Heart right ventricle (tissue), 16 donors: ENCODE results near the gene NDUFC2. TPM values are rescaled to one million over a fixed set of nuclear protein-coding genes. Genes with fewer than 3 reads are reported as not detected.

ENCODE experiments used
- ATAC-seq, 8 donors: fragments of 200-7000 bp; cut with Tn5 transposase; one replicate each; pipeline ENCODE4 v1.9.1; 2020; ENCODE audit warnings: mild to moderate bottlenecking in 8 of 8, moderate library complexity in 8 of 8, moderate number of reproducible peaks in 1 of 8
- DNase-seq, 2 donors: peaks; one replicate each; pipeline ENCODE4 v3.0.0-alpha.2; 2020
- H3K27ac ChIP-seq, 10 donors: fragments of 200-600 bp; sonication (generic) in 2 of 10; one replicate each; pipeline versions ENCODE4 v1.5.0 to v1.8.0; 2020 to 2022; ENCODE audit warnings: mild to moderate bottlenecking in 3 of 10
- H3K27me3 ChIP-seq, 7 donors: fragments of 200-600 bp; one replicate each; pipeline ENCODE4 v1.8.0; 2021 to 2022; ENCODE audit warnings: mild to moderate bottlenecking in 2 of 7
- H3K36me3 ChIP-seq, 9 donors: fragments of 200-600 bp; sonication (generic) in 1 of 9; one replicate each; pipeline versions ENCODE4 v1.5.0 to v1.8.0; 2020 to 2022; ENCODE audit warnings: mild to moderate bottlenecking in 2 of 9
- H3K4me1 ChIP-seq, 9 donors: fragments of 200-600 bp; sonication (generic) in 1 of 9; one replicate each; pipeline versions ENCODE4 v1.5.0 to v1.8.0; 2020 to 2022; ENCODE audit warnings: mild to moderate bottlenecking in 4 of 9
- H3K4me3 ChIP-seq, 10 donors: fragments of 200-600 bp; sonication (generic) in 2 of 10; one replicate each; pipeline versions ENCODE4 v1.5.0 to v1.8.0; 2020 to 2022; ENCODE audit warnings: mild to moderate bottlenecking in 7 of 10, moderate library complexity in 2 of 10
- H3K9me3 ChIP-seq, 11 donors: fragments of 200-600 bp in 10 of 11; sonication (generic) in 2 of 11; one replicate each; pipeline versions ENCODE4 v1.5.0 to v1.8.0; 2013 to 2022; ENCODE audit warnings: mild to moderate bottlenecking in 2 of 11, control low read depth in 1 of 11, moderate library complexity in 1 of 11
- WGBS, 2 donors: extraction: QIAGEN DNeasy Blood & Tissue Kit; methylation state at CpG; one replicate each; pipeline ENCODE4 v1.1.7; 2013; ENCODE audit warnings: inconsistent platforms in 1 of 2; 5-methylcytosine and 5-hydroxymethylcytosine counted together
- intact Hi-C, 10 donors: fragments of 100-400 bp; cut with DNase I; formaldehyde crosslinking; loops; one replicate each; pipeline versions ENCODE4 v1.11.1 to v1.14.2; 2022
- polyA plus RNA-seq, 2 donors: library from polyadenylated mRNA; stranded (reverse); fragments of 200-250 nt; gene quantifications; one replicate each; pipeline ENCODE4 v1.2.3, GENCODE V29; 2013
- total RNA-seq, 10 donors: library from RNA; stranded (reverse); fragmentation: NEBNext Ultra II Directional in 3 of 10; extraction: Animal tissue kit (Norgen Biotek cat#: 25700) in 3 of 10; gene quantifications; one replicate each; pipeline versions ENCODE4 v1.2.1 to v1.2.4, GENCODE V29; 2021 to 2023
- TF ChIP-seq, protein P1 (sequence below), 9 donors: fragments of 200-600 bp; sonication (generic) in 2 of 9; IDR thresholded peaks; one replicate each; pipeline versions ENCODE4 v1.5.0 to v1.8.0; 2021 to 2022; ENCODE audit warnings: antibody characterized with exemption in 9 of 9, mild to moderate bottlenecking in 5 of 9, moderate library complexity in 1 of 9
- donor health status: Arrhythmogenic right ventricular cardiomyopathy.
- donor health status: ischemic (EF 13 %, LVEDD 7.1; RV severe dilation, severe dysfunction).
- donor health status: healthy with polysubstance abuse.
- donor health status: DM: no; HTN: yes; CAD: no.
- donor health status: DM: no; HTN: no; CAD: no.
- donor health status: ischemic (EF 25% LVEDD 6.9; RV normal size, moderate dysfunction).
- donor health status: ischemic (EF 25% LVEDD 5.7; RV mildly dilated, moderate dysfunction).
- donor health status: healthy.
- donor health status: DM: yes; HTN: yes; CAD: no.
- donor health status: Ischemic cardiomyopathy.
- donor health status: ischemic (EF 35%, LVEDD 5.7; RV mildly dilated, moderate dysfunction).
- donor health status: nonischemic (EF 11% LVEDD 7.7; RV severe dilation, severe dysfunction).
- donor health status: DM: yes; HTN: yes; CAD: no.
- donor health status: PGD.
- donor health status: ischemic (EF 29% LVEDD 5.4; RV normal size, mild dysfunction).
- donor health status: nonischemic (EF 23%, LVEDD 6.1; RV moderate dilation, normal function).

The NDUFC2 gene
- total and polyA plus RNA-seq, 12 donors: 69.7 to 400 (median 275) TPM

DNA sequence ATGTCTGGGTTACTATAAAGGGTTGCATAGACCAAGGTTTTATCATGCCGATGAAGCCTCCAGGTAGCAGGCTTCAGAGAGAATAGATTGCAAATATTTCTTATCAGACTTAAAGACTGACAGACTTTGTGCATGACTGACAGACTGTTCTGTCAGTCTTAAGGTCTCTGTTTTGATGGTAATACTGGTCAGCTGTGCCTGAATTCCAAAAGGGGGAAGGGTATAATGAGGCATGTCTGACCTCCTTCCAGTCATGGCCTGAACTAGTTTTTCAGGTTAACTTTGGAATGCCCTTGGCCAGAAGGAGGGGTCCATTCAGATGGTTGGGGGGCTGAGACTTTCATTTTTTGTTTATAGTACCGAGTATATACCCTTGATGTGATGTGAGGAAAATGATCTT, 51.9 kb downstream of the NDUFC2 start:
- TF ChIP-seq, protein P1, sequence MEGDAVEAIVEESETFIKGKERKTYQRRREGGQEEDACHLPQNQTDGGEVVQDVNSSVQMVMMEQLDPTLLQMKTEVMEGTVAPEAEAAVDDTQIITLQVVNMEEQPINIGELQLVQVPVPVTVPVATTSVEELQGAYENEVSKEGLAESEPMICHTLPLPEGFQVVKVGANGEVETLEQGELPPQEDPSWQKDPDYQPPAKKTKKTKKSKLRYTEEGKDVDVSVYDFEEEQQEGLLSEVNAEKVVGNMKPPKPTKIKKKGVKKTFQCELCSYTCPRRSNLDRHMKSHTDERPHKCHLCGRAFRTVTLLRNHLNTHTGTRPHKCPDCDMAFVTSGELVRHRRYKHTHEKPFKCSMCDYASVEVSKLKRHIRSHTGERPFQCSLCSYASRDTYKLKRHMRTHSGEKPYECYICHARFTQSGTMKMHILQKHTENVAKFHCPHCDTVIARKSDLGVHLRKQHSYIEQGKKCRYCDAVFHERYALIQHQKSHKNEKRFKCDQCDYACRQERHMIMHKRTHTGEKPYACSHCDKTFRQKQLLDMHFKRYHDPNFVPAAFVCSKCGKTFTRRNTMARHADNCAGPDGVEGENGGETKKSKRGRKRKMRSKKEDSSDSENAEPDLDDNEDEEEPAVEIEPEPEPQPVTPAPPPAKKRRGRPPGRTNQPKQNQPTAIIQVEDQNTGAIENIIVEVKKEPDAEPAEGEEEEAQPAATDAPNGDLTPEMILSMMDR (IDR thresholded peaks at IDR 0.05): no peak
- H3K9me3 ChIP-seq: no peaks in the 10 kb centered on the region
- intact Hi-C loops: no loop called here
- peaks cover 4 to 22% (median 14%) of the 10 kb centered on the region in 9 donors for H3K4me1 ChIP-seq
- DNase-seq: no peak
- no peak overlapping the region for H3K27ac ChIP-seq
- WGBS, 2 donors: 91 to 97% methylated on average over 2 of the region's 2 CpGs
- H3K36me3 ChIP-seq: no peaks in the 10 kb centered on the region
- no peak for ATAC-seq
- peaks cover 0 to 11% (median 4%) of the 10 kb centered on the region in 7 donors for H3K27me3 ChIP-seq
- no peak overlapping the region for H3K4me3 ChIP-seq

DNA sequence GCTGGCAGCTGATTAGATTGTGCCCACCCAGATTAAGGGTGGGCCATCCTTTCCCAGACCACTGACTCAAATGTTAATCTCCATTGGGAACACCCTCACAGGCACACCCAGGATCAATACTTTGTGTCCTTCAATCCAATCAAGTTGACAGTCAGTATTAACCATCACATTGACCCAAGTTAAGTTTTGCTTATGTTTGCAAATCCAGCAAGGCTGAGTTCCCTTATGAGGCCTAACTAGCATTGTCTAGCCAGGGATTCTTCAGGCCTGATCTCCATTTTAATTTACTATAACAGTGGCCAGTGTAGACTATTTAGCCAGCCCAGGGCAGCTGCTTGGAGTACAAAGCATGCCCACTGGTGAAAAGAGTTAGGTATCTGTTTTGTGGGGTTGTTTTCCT, 54.3 kb downstream of the NDUFC2 start:
- H3K4me3 ChIP-seq: no peak overlapping the region
- TF ChIP-seq, protein P1 (IDR thresholded peaks at IDR 0.05): no peak
- ATAC-seq: no peak

DNA sequence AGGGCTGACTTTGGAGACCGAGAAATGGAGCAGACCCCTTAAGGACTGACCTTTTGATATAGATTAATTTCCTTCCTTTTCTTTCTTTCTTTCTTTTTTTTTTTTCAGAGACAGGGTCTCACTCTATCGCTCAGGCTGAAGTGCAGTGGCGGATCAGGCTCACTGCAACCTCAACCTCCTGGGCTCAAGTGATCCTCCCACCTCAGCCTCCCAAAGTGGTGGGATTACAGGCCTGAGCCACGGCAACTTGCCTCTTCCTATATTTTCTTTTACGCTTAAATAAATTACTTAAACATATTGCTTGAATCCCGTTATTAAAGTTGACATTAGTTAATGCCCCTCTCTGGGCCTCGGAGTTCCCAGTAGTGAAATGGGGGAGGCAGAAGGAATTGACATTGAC, 56.2 kb downstream of the NDUFC2 start:
- H3K4me3 ChIP-seq: peak overlapping the region in 9 of 10 donors; percentile 37 to 57 (median 48)
- no peaks in the 10 kb centered on the region for H3K36me3 ChIP-seq
- H3K27me3 ChIP-seq: peaks cover 0 to 15% (median 6%) of the 10 kb centered on the region in 7 donors
- intact Hi-C loops: no loop called here
- no peak for ATAC-seq
- TF ChIP-seq, protein P1 (IDR thresholded peaks at IDR 0.05): no peak
- WGBS, 2 donors: 77 to 81% methylated on average over 7 of the region's 7 CpGs
- peaks cover 0 to 12% (median 5%) of the 10 kb centered on the region in 9 donors for H3K4me1 ChIP-seq
- no peaks in the 10 kb centered on the region for H3K9me3 ChIP-seq
- no peak for DNase-seq
- peak overlapping the region in 1 of 10 donors; percentile 10 for H3K27ac ChIP-seq

More for the DNA sequence above, 54.3 kb downstream of the NDUFC2 start:
- no peaks in the 10 kb centered on the region for H3K9me3 ChIP-seq
- intact Hi-C loops: no loop called here
- no peak overlapping the region for H3K27ac ChIP-seq
- H3K27me3 ChIP-seq: peaks cover 0 to 15% (median 6%) of the 10 kb centered on the region in 7 donors
- H3K4me1 ChIP-seq: peaks cover 2 to 15% (median 10%) of the 10 kb centered on the region in 9 donors
- H3K36me3 ChIP-seq: no peaks in the 10 kb centered on the region
- DNase-seq: no peak

DNA sequence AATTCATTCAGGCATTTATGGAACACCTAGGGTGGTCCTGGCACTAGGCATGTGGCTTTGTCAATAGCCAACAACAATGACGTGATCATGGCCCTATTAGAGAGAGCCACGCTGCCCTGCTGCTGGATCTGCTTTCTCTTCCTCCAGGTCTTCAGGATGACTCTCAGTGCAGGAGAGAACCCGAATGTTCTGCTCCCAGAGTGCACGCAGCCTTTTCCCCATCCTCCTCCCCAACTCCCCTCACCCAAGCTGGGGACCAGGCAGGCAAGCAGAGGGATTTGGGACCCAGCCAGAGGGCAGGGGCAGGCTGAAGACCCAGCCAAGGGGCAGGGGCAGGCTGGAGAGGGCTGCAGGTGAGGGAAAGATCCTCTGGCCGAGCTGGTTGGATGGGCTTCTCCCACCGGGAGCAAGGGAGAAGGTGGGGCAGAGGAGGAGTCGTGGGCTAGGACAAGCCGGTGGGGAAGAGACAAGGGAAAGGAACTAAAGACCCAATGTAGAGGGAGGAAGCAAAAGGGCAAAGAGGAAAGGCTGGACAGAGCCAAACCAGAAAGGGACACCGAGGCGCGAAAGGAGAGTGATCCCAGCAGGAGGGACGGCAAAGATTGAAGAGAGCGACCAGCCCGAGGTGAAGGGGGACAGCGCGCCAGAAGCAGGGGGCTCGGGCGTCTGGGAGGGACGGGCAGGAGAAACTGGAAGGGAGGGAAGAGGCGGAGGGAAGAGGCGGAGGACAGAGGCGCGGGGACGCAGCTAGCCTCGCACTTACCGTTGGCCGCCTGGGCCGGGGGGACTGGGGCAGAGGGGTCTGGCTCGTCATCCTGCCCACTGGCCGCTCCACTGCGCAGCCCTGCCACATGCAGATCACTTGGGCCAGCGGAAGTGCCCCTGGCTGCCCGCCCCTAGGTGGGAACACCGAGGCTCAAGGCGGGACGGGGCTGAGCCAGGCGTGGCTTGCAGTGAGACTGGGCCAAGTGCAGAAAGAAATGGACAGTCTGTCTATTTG, 57.0 kb downstream of the NDUFC2 start, which contains the start of gene KCTD14:
Gene KCTD14, minus strand, starts transcription at position 880 of the 1,000 bp plus-strand sequence. Its CDS starts 27 bp downstream, at position 853.
- DNase-seq: peak; percentile 8 to 23
- 12 to 17% methylated on average over 36 to 37 of the region's 37 CpGs for WGBS, 2 donors
- Histone ChIP-seq H3K4me1 (peaks cover 0 to 12% (median 5%) of the 10 kb centered on the region in 9 donors), H3K4me3 (peak within 1 kb of the TSS in 9 of 10 donors; percentile 37 to 57 (median 48)), H3K27ac (peak within 1 kb of the TSS in 1 of 10 donors; percentile 10), H3K27me3 (peaks cover 0 to 15% (median 6%) of the 10 kb centered on the region in 7 donors), H3K36me3 (no peaks in the 10 kb centered on the region), H3K9me3 (no peaks in the 10 kb centered on the region)
- TF ChIP-seq, protein P1 (IDR thresholded peaks at IDR 0.05): no peak
- intact Hi-C loops: no loop called here
- ATAC-seq: peak; percentile 39 to 79 (median 57)
